Epithelial cell of esophagus (primary cell): ENCODE measurements around the gene IGFL4.

Experiments
- DNase-seq: peaks from one replicate; pipeline ENCODE4 v3.0.0; 2010; ENCODE audit warnings: low read depth
- H3K4me3 ChIP-seq: 2 replicates; pipeline ENCODE4 v1.5.1; 2011; ENCODE audit warnings: mild to moderate bottlenecking, low read length, control low read depth
- CTCF ChIP-seq: IDR thresholded peaks from 2 replicates; pipeline ENCODE4 v1.5.1; 2011; ENCODE audit warnings: low read depth, mild to moderate bottlenecking, low read length, control low read depth, inconsistent platforms; ENCODE audit not compliant: insufficient read depth; ENCODE audit errors: missing control alignments

Gene IGFL4

GRCh38 chr19:46032597-46033025, 8.2 kb downstream of the IGFL4 start:
- no peak for TF ChIP-seq CTCF
- no peak for DNase-seq
- no peak overlapping the region for H3K4me3 ChIP-seq

GRCh38 chr19:46031781-46032596, 8.8 kb downstream of the IGFL4 start:
- H3K4me3 ChIP-seq: no peak overlapping the region
- no peak for DNase-seq
- no peak for TF ChIP-seq CTCF

GRCh38 chr19:46030812-46031550, 9.8 kb downstream of the IGFL4 start:
- DNase-seq: no peak
- TF ChIP-seq CTCF: no peak
- H3K4me3 ChIP-seq: no peak overlapping the region

- TF ChIP-seq CTCF: no peak
- H3K4me3 ChIP-seq: no peak overlapping the region
- DNase-seq: no peak
These were observed 15.0 kb downstream of the IGFL4 start for GRCh38 chr19:46025835-46026234.

- no peak overlapping the region for H3K4me3 ChIP-seq
- TF ChIP-seq CTCF: no peak
- DNase-seq: no peak
These were observed 17.5 kb downstream of the IGFL4 start for GRCh38 chr19:46023311-46023779.

GRCh38 chr19:46022431-46023310, 18.1 kb downstream of the IGFL4 start, which contains the start of gene PGLYRP1:
PGLYRP1 (minus strand) TSS chr19:46023053; CDS start chr19:46023021, 32 bp downstream.
- DNase-seq: no peak
- TF ChIP-seq CTCF: no peak
- H3K4me3 ChIP-seq: no peak within 1 kb of the TSS
